KMS-11 (cell line): Measurements from ENCODE around the gene ILK.

ENCODE experiments used
- H2AFZ ChIP-seq: fragments of 200-600 bp; sonication (generic); 2 replicates; pipeline ENCODE4 v1.6.1; 2016; ENCODE audit warnings: antibody characterized with exemption, mixed run types, low read depth
- H3K27ac ChIP-seq: fragments of 200-600 bp; sonication (generic); 2 replicates; pipeline ENCODE4 v1.6.1; 2016; ENCODE audit warnings: mild to moderate bottlenecking, mixed run types
- H3K27me3 ChIP-seq: fragments of 200-600 bp; sonication (generic); 2 replicates; pipeline ENCODE4 v1.6.1; 2017; ENCODE audit warnings: mild to moderate bottlenecking, low read depth, mixed run types, moderate library complexity; ENCODE audit not compliant: insufficient read depth
- H3K36me3 ChIP-seq: fragments of 200-600 bp; sonication (generic); 2 replicates; pipeline ENCODE4 v1.6.1; 2017; ENCODE audit warnings: mild to moderate bottlenecking, mixed run types; ENCODE audit not compliant: insufficient read depth
- H3K4me1 ChIP-seq: fragments of 200-600 bp; sonication (generic); 2 replicates; pipeline ENCODE4 v1.6.1; 2016; ENCODE audit warnings: mild to moderate bottlenecking, low read depth, mixed run types; ENCODE audit not compliant: poor library complexity, severe bottlenecking
- H3K4me2 ChIP-seq: fragments of 200-600 bp; sonication (generic); 2 replicates; pipeline ENCODE4 v1.7.0; 2016; ENCODE audit warnings: mild to moderate bottlenecking, mixed run types
- H3K4me3 ChIP-seq: fragments of 200-600 bp; sonication (generic); IDR thresholded peaks from 2 replicates; pipeline ENCODE4 v1.6.1; 2017; ENCODE audit warnings: low read depth, low read length, mixed read lengths; ENCODE audit not compliant: insufficient read depth
- H3K79me2 ChIP-seq: fragments of 200-600 bp; sonication (generic); 2 replicates; pipeline ENCODE4 v1.6.1; 2016; ENCODE audit warnings: low read depth, mixed run types; ENCODE audit not compliant: insufficient read depth
- H3K9ac ChIP-seq: fragments of 200-600 bp; sonication (generic); 2 replicates; pipeline ENCODE4 v1.6.1; 2016; ENCODE audit warnings: mild to moderate bottlenecking, mixed run types
- H4K20me1 ChIP-seq: fragments of 200-600 bp; sonication (generic); 2 replicates; pipeline ENCODE4 v1.6.1; 2016; ENCODE audit warnings: mild to moderate bottlenecking, mixed run types; ENCODE audit not compliant: insufficient read depth
- TF ChIP-seq, protein P1 (sequence below): fragments of 200-600 bp; sonication (generic); conservative IDR thresholded peaks from 2 replicates; pipeline ENCODE4 v1.6.1; 2017; ENCODE audit warnings: low read depth, mild to moderate bottlenecking, antibody characterized with exemption, low read length, moderate library complexity, mixed read lengths

The ILK gene

DNA sequence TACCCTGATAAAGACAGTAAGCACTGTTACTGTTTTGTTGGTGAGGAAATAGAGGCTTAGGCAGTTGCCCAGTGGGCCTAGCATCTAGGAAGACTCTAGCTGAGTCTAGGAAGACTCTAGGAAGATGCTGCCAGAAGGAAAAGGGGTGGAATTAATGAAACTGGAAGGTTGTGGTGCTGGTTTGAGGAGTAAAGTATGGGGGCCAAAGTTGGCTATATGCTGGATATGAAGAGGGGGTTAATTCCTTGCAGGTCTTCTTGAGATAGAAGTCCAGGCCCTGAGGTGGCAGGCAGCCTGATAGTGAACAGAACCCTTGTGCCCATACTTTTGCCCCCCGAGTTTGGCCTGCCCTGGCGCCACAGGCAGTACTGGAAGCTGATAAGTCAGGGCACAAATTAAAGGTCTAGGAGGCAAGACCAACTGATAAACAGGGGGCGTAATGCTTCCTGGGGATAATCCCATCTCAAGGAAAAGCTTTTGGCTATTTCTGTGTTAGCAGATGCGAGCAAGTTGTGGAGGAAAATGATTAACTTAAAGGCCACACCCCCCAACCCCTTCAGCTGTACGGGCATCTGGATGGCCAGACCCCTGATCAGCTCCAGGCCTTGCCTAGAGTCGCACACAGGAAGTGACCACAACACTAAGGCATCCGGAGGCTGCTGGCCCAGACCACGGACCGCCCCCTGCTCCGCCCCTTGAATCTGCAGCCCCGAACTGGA lies 3.1 kb downstream of the ILK start:
- Histone ChIP-seq H4K20me1 (no peaks in the 10 kb centered on the region), H3K4me2 (peak overlapping the region; percentile 96), H3K27me3 (no peaks in the 10 kb centered on the region), H3K4me3 (no peak overlapping the region), H3K9ac (no peak overlapping the region), H3K4me1 (peaks cover 61% of the 10 kb centered on the region), H3K27ac (peak overlapping the region; percentile 48), H3K36me3 (no peaks in the 10 kb centered on the region; the same call in 1 of the 2 replicates), H3K79me2 (peaks cover 52% of the 10 kb centered on the region), H2AFZ (no peak overlapping the region)
- TF ChIP-seq, protein P1, sequence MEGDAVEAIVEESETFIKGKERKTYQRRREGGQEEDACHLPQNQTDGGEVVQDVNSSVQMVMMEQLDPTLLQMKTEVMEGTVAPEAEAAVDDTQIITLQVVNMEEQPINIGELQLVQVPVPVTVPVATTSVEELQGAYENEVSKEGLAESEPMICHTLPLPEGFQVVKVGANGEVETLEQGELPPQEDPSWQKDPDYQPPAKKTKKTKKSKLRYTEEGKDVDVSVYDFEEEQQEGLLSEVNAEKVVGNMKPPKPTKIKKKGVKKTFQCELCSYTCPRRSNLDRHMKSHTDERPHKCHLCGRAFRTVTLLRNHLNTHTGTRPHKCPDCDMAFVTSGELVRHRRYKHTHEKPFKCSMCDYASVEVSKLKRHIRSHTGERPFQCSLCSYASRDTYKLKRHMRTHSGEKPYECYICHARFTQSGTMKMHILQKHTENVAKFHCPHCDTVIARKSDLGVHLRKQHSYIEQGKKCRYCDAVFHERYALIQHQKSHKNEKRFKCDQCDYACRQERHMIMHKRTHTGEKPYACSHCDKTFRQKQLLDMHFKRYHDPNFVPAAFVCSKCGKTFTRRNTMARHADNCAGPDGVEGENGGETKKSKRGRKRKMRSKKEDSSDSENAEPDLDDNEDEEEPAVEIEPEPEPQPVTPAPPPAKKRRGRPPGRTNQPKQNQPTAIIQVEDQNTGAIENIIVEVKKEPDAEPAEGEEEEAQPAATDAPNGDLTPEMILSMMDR: no peak

DNA sequence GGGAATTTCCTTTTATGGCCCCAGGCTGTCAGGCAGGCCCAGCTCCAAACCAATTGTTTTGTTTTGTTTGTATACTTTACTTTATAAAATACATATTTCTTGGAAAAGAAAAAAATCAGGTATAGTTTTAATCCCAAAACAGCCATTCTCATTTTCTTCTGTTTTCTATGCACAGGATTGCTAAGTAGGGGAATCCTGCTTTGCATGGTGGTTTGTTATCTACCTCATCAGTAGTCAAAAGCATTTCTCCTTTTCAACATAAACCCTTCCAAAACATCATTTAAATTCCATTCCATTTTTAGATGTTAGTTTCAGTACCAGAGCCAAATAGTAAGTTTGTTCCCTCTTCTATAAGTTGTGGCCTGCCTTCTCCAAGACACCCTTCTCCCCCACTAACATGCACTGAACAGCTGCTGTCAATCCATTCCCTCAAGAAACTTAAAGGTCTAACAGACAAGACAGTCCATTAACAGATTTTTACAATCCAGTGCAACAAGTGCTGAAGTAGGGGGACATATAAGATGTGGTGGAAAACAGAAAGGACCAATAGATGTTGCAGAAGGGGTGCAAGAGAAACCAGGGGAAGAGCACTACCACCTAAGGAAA lies 3.7 kb downstream of the ILK start:
- no peaks in the 10 kb centered on the region for H4K20me1 ChIP-seq
- no peaks in the 10 kb centered on the region for H3K36me3 ChIP-seq
- H3K9ac ChIP-seq: no peak overlapping the region
- peaks cover 55% of the 10 kb centered on the region for H3K4me1 ChIP-seq
- TF ChIP-seq, protein P1: no peak
- H3K4me3 ChIP-seq: no peak overlapping the region
- peaks cover 47% of the 10 kb centered on the region for H3K79me2 ChIP-seq
- H3K4me2 ChIP-seq: peak overlapping the region; percentile 96
- peak overlapping the region; percentile 48 for H3K27ac ChIP-seq
- H3K27me3 ChIP-seq: no peaks in the 10 kb centered on the region
- no peak overlapping the region for H2AFZ ChIP-seq

GRCh38 chr11:6608011-6608410 lies 4.4 kb downstream of the ILK start:
- Histone ChIP-seq H3K27me3 (no peaks in the 10 kb centered on the region), H3K9ac (no peak overlapping the region), H3K4me1 (peaks cover 56% of the 10 kb centered on the region), H4K20me1 (no peaks in the 10 kb centered on the region), H3K79me2 (peaks cover 40% of the 10 kb centered on the region), H3K27ac (peak overlapping the region; percentile 48; the same call in 1 of the 2 replicates), H3K36me3 (no peaks in the 10 kb centered on the region), H3K4me3 (no peak overlapping the region), H3K4me2 (peak overlapping the region; percentile 96; the same call in 1 of the 2 replicates), H2AFZ (no peak overlapping the region)
- TF ChIP-seq, protein P1: no peak

- Histone ChIP-seq H4K20me1 (no peaks in the 10 kb centered on the region), H3K4me3 (no peak overlapping the region), H3K36me3 (no peaks in the 10 kb centered on the region), H3K27ac (no peak overlapping the region), H3K4me1 (peaks cover 64% of the 10 kb centered on the region), H2AFZ (no peak overlapping the region), H3K4me2 (no peak overlapping the region), H3K79me2 (peaks cover 35% of the 10 kb centered on the region; the same call in 1 of the 2 replicates), H3K9ac (no peak overlapping the region), H3K27me3 (no peaks in the 10 kb centered on the region)
- TF ChIP-seq, protein P1: no peak
Measured at GRCh38 chr11:6608726-6609501, 5.3 kb downstream of the ILK start.
